Esophagus muscularis mucosa (tissue), 4 donors: Measurements from ENCODE around the gene SGF29.

Experiments used
- EP300 ChIP-seq: sonication (generic); formaldehyde crosslinking; IDR thresholded peaks from one replicate; pipeline ENCODE4 v1.6.1; 2017; ENCODE audit warnings: antibody characterized with exemption
- POLR2A ChIP-seq: fragments of 450-650 bp; IDR thresholded peaks from one replicate; pipeline ENCODE4 v1.6.1; 2017; ENCODE audit warnings: antibody characterized with exemption, moderate library complexity, mild to moderate bottlenecking, low read depth
- POLR2AphosphoS5 ChIP-seq, 2 donors: sonication (generic); formaldehyde crosslinking; IDR thresholded peaks; one replicate each; pipeline ENCODE4 v1.6.1; 2017; ENCODE audit warnings: antibody characterized with exemption in 2 of 2
- TF ChIP-seq, protein P1 (sequence below), 3 experiments: fragments of 200-600 bp in 2 of 3; fragments of 450-650 bp in 1 of 3; sonication (generic) in 2 of 3; IDR thresholded peaks; one replicate each; pipeline ENCODE4 v1.5.1; 2017 to 2019; ENCODE audit warnings: antibody characterized with exemption in 3 of 3, mild to moderate bottlenecking in 2 of 3, moderate library complexity in 1 of 3

DNA sequence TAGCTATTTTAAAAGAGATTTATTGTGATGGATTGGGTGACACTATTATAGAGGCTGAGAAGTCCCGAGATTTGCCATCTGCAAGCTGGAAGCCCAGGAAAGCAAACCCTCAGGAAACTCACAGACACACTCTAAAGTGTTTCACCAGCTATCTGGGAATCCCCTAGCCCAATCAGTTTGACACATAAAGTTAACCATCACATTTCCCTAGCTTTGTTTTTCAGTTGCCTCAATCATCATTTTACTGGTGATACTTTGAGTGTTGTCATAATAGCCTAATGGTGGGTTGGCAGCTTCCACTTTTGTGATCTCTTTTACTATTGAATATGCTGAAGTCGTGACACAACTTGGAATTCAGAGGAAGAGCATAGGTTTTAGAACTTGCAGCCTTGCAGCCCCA is 1.8 kb downstream of the SGF29 start:
- TF ChIP-seq POLR2AphosphoS5 (IDR thresholded peaks at IDR 0.05) (no peak), POLR2A (no peak), EP300 (no peak)
- TF ChIP-seq, protein P1, sequence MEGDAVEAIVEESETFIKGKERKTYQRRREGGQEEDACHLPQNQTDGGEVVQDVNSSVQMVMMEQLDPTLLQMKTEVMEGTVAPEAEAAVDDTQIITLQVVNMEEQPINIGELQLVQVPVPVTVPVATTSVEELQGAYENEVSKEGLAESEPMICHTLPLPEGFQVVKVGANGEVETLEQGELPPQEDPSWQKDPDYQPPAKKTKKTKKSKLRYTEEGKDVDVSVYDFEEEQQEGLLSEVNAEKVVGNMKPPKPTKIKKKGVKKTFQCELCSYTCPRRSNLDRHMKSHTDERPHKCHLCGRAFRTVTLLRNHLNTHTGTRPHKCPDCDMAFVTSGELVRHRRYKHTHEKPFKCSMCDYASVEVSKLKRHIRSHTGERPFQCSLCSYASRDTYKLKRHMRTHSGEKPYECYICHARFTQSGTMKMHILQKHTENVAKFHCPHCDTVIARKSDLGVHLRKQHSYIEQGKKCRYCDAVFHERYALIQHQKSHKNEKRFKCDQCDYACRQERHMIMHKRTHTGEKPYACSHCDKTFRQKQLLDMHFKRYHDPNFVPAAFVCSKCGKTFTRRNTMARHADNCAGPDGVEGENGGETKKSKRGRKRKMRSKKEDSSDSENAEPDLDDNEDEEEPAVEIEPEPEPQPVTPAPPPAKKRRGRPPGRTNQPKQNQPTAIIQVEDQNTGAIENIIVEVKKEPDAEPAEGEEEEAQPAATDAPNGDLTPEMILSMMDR (IDR thresholded peaks at IDR 0.05): no peak
